ENCODE results near the gene ID1. TPM values are rescaled to one million over a fixed set of nuclear protein-coding genes. Genes with fewer than 3 reads are reported as not detected.

ID1 gene
- polyA plus RNA-seq, 1 donor from 2014 or later: 30.6 TPM

DNA sequence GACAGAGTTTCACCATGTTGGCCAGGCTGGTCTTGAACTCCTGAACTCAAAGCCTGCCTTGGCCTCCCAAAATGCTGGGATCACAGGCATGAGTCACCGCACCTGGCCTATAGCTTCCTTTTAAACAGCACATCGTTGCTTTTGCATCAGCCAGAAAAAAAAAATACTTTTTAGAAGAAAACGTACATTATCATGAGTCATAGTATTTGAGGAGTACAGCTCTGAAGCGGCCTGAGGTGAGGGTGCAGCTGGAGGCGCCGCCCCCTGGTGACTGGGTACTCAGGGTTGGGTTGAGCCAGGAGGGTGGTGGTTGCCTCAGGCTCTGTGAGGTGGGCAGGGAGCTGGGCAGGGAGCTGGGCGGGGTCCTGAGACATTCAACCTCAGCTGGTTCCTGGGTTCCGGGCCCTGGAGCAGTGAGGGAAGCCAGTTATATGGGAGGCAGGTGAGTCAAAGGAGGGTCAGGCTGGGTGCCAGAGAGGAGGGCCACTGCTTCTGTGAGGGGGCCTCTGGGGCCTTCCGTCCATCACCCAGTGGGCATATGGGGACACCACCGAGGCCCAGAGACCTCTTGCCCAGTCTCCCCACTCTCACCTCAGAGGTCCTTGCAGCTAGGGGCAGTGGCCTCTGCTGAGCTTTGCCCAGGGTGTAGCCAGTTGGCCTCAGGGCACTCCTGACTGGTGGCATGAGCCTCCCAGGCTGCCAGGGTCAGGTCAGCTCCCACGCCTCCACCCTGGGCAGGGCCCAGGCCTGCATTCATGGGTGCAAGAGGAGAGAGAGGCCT is 11.7 kb upstream of the ID1 start:
- no peaks in the 10 kb centered on the region for H4K20me1 ChIP-seq (ENCODE audit: insufficient read depth)
- peaks cover 5% of the 10 kb centered on the region for H3K27me3 ChIP-seq (ENCODE audit: insufficient read depth, low read depth, low read length)
- H2AFZ ChIP-seq (ENCODE audit: low read depth, low read length): no peak overlapping the region
- no peak overlapping the region for H3K4me2 ChIP-seq (ENCODE audit: low read length)
- H3F3A ChIP-seq (ENCODE audit: insufficient read depth, low read length, poor library complexity, severe bottlenecking): no peaks in the 10 kb centered on the region
- no peak overlapping the region for H3K27ac ChIP-seq (ENCODE audit: low read length)
- no peak overlapping the region for H3K4me3 ChIP-seq (ENCODE audit: low read length)
- H3K9me3 ChIP-seq (ENCODE audit: low read length): no peaks in the 10 kb centered on the region
- H3K9ac ChIP-seq (ENCODE audit: low read length): no peak overlapping the region
- H3K36me3 ChIP-seq (ENCODE audit: insufficient read depth, low read length): no peaks in the 10 kb centered on the region
- no peaks in the 10 kb centered on the region for H3K79me2 ChIP-seq (replicated peaks; ENCODE audit: insufficient read depth, low read length)
- TF ChIP-seq, protein P1, sequence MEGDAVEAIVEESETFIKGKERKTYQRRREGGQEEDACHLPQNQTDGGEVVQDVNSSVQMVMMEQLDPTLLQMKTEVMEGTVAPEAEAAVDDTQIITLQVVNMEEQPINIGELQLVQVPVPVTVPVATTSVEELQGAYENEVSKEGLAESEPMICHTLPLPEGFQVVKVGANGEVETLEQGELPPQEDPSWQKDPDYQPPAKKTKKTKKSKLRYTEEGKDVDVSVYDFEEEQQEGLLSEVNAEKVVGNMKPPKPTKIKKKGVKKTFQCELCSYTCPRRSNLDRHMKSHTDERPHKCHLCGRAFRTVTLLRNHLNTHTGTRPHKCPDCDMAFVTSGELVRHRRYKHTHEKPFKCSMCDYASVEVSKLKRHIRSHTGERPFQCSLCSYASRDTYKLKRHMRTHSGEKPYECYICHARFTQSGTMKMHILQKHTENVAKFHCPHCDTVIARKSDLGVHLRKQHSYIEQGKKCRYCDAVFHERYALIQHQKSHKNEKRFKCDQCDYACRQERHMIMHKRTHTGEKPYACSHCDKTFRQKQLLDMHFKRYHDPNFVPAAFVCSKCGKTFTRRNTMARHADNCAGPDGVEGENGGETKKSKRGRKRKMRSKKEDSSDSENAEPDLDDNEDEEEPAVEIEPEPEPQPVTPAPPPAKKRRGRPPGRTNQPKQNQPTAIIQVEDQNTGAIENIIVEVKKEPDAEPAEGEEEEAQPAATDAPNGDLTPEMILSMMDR (IDR thresholded peaks at IDR 0.05; ENCODE audit: poor library complexity, severe bottlenecking): no peak
- TF ChIP-seq POLR2AphosphoS5 (IDR thresholded peaks at IDR 0.05): no peak
- no peak for TF ChIP-seq SMC3 (conservative IDR thresholded peaks at IDR 0.05; ENCODE audit: poor library complexity)
- TF ChIP-seq RAD21 (conservative IDR thresholded peaks at IDR 0.05): no peak
- TF ChIP-seq EZH2 (IDR thresholded peaks at IDR 0.05; ENCODE audit: borderline replicate concordance, insufficient read depth, low read length, poor library complexity, severe bottlenecking): no peak
- no peak for TF ChIP-seq EP300 (conservative IDR thresholded peaks at IDR 0.05; ENCODE audit: poor library complexity, severe bottlenecking)
- no peaks in the 10 kb centered on the region for H3K9me2 ChIP-seq (ENCODE audit: insufficient read depth, low read length)

DNA sequence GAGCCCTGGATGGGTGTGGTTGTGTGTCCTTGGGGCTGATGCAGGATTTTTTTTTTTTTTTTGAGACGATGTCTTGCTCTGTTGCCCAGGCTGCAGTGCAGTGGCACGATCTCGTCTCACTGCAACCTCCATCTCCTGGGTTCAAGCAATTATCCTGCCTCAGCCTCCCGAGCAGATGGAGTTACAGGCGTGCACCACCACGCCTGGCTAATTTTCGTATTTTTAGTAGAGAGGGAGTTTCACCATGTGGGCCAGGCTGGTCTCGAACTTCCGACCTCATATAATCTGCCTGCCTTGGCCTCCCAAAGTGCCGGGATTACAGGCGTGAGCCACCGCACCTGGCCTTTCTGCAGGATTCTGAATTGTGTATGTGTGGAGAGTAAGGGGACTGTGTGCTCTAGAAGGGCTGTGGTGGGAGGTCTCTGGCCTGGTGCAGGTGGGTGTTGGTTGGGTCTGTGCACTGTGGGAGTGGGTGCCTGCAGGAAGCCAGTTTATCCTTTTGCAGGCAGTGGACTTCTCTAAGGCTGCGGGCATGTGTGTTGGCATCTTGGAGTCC is 11.0 kb upstream of the ID1 start:
- no peaks in the 10 kb centered on the region for H3K9me3 ChIP-seq (ENCODE audit: low read length)
- TF ChIP-seq EZH2 (IDR thresholded peaks at IDR 0.05; ENCODE audit: borderline replicate concordance, insufficient read depth, low read length, poor library complexity, severe bottlenecking) (no peak), SMC3 (conservative IDR thresholded peaks at IDR 0.05; ENCODE audit: poor library complexity) (no peak), MXI1 (conservative IDR thresholded peaks at IDR 0.05; ENCODE audit: poor library complexity, severe bottlenecking) (no peak), TAF1 (IDR thresholded peaks at IDR 0.05; ENCODE audit: low read depth) (no peak), EP300 (conservative IDR thresholded peaks at IDR 0.05; ENCODE audit: poor library complexity, severe bottlenecking) (no peak), RAD21 (conservative IDR thresholded peaks at IDR 0.05) (no peak), POLR2AphosphoS5 (IDR thresholded peaks at IDR 0.05) (no peak)
- TF ChIP-seq, protein P2, sequence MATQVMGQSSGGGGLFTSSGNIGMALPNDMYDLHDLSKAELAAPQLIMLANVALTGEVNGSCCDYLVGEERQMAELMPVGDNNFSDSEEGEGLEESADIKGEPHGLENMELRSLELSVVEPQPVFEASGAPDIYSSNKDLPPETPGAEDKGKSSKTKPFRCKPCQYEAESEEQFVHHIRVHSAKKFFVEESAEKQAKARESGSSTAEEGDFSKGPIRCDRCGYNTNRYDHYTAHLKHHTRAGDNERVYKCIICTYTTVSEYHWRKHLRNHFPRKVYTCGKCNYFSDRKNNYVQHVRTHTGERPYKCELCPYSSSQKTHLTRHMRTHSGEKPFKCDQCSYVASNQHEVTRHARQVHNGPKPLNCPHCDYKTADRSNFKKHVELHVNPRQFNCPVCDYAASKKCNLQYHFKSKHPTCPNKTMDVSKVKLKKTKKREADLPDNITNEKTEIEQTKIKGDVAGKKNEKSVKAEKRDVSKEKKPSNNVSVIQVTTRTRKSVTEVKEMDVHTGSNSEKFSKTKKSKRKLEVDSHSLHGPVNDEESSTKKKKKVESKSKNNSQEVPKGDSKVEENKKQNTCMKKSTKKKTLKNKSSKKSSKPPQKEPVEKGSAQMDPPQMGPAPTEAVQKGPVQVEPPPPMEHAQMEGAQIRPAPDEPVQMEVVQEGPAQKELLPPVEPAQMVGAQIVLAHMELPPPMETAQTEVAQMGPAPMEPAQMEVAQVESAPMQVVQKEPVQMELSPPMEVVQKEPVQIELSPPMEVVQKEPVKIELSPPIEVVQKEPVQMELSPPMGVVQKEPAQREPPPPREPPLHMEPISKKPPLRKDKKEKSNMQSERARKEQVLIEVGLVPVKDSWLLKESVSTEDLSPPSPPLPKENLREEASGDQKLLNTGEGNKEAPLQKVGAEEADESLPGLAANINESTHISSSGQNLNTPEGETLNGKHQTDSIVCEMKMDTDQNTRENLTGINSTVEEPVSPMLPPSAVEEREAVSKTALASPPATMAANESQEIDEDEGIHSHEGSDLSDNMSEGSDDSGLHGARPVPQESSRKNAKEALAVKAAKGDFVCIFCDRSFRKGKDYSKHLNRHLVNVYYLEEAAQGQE (IDR thresholded peaks at IDR 0.05; ENCODE audit: borderline replicate concordance): no peak
- TF ChIP-seq, protein P1 (IDR thresholded peaks at IDR 0.05; ENCODE audit: poor library complexity, severe bottlenecking): no peak
- no peak overlapping the region for H3K4me3 ChIP-seq (ENCODE audit: low read length)
- no peaks in the 10 kb centered on the region for H3F3A ChIP-seq (ENCODE audit: insufficient read depth, low read length, poor library complexity, severe bottlenecking)
- H3K79me2 ChIP-seq (replicated peaks; ENCODE audit: insufficient read depth, low read length): no peaks in the 10 kb centered on the region
- H3K27me3 ChIP-seq (ENCODE audit: insufficient read depth, low read depth, low read length): no peaks in the 10 kb centered on the region
- no peak overlapping the region for H3K27ac ChIP-seq (ENCODE audit: low read length)
- H3K4me2 ChIP-seq (ENCODE audit: low read length): no peak overlapping the region
- no peak overlapping the region for H2AFZ ChIP-seq (ENCODE audit: low read depth, low read length)
- H4K20me1 ChIP-seq (ENCODE audit: insufficient read depth): no peaks in the 10 kb centered on the region
- no peaks in the 10 kb centered on the region for H3K9me2 ChIP-seq (ENCODE audit: insufficient read depth, low read length)
- no peak overlapping the region for H3K9ac ChIP-seq (ENCODE audit: low read length)
- H3K36me3 ChIP-seq (ENCODE audit: insufficient read depth, low read length): no peaks in the 10 kb centered on the region

Measured in neural cell (in vitro differentiated cells).